Choroid plexus epithelial cell (primary cell): ENCODE results near the gene DECR2.
A peak's percentile ranks its signal among the peaks of the same experiment; 100 is the strongest.

Source experiments
- DNase-seq: peaks from one replicate; pipeline ENCODE4 v3.0.0-alpha.2; 2010; ENCODE audit warnings: low read depth
- H3K4me3 ChIP-seq: 2 replicates; pipeline ENCODE4 v1.5.1; 2011; ENCODE audit warnings: low read depth, mild to moderate bottlenecking, control low read depth, low read length, moderate library complexity
- TF ChIP-seq, protein P1 (sequence below): conservative IDR thresholded peaks from 2 replicates; pipeline ENCODE4 v1.5.1; 2011; ENCODE audit warnings: low read depth, mild to moderate bottlenecking, control low read depth, inconsistent platforms, low read length, moderate library complexity

The DECR2 gene

DNA sequence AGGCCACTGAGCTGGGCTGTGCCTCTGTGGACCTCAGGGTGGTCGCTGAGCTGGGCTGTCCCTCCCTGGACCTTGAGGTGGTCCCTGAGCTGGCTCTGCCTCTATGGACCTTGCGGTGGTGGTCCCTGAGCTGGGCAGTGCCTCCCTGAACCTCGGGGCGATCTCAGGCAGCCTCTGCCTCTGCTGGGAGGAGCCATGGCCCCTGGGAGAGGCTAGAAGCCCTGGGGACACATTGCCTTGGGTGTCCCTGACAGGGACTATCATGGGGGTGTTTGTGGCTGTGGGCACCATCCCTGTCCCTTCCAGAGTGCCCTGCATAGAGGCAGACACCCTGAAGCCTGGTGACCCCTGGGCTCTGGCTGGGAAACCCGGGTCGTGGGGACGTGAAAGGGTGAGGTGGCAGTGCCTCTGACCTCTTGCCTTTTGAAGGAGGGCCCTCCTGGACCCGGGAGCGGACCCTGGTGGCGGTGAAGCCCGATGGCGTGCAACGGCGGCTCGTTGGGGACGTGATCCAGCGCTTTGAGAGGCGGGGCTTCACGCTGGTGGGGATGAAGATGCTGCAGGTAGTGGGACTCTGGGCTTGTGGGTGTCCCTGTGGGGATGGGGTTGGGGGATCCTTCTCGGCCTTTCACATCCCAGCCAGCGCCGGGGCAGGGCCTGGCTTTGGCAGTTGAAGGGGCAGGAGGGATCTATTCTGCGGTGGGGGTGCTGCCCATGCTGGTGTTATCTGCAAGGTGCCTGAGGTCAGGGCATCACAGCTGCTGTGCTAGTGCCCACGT, 2.9 kb upstream of the DECR2 start:
- H3K4me3 ChIP-seq: no peak overlapping the region
- DNase-seq: no peak
- TF ChIP-seq, protein P1, sequence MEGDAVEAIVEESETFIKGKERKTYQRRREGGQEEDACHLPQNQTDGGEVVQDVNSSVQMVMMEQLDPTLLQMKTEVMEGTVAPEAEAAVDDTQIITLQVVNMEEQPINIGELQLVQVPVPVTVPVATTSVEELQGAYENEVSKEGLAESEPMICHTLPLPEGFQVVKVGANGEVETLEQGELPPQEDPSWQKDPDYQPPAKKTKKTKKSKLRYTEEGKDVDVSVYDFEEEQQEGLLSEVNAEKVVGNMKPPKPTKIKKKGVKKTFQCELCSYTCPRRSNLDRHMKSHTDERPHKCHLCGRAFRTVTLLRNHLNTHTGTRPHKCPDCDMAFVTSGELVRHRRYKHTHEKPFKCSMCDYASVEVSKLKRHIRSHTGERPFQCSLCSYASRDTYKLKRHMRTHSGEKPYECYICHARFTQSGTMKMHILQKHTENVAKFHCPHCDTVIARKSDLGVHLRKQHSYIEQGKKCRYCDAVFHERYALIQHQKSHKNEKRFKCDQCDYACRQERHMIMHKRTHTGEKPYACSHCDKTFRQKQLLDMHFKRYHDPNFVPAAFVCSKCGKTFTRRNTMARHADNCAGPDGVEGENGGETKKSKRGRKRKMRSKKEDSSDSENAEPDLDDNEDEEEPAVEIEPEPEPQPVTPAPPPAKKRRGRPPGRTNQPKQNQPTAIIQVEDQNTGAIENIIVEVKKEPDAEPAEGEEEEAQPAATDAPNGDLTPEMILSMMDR: no peak

DNA sequence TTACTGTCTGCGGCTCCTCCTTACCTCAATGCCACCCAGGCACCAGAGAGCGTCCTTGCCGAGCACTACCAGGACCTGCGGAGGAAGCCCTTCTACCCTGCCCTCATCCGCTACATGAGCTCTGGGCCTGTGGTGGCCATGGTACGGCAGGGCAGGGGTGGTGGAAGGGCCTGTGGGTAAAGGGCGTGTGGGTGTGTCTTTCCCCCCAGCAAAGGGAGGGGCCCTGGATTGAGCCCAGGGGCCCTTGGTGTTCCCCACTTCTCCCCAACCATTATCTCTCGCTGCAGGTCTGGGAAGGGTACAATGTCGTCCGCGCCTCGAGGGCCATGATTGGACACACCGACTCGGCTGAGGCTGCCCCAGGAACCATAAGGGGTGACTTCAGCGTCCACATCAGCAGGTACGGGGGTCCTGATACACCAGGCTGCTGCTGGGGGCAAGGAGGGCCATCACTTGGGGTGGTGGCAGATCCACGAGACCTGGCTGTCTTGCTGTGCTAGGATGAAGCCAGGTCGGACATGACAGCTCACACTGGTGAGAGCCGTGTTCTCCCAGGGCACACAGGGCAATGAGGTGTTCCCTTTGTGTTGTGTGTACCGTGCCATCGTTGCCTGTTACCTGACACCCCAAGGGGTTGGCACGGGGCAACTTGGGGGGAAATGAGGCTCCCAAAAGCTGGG, 2.2 kb upstream of the DECR2 start:
- no peak overlapping the region for H3K4me3 ChIP-seq
- TF ChIP-seq, protein P1: no peak
- DNase-seq: no peak

DNA sequence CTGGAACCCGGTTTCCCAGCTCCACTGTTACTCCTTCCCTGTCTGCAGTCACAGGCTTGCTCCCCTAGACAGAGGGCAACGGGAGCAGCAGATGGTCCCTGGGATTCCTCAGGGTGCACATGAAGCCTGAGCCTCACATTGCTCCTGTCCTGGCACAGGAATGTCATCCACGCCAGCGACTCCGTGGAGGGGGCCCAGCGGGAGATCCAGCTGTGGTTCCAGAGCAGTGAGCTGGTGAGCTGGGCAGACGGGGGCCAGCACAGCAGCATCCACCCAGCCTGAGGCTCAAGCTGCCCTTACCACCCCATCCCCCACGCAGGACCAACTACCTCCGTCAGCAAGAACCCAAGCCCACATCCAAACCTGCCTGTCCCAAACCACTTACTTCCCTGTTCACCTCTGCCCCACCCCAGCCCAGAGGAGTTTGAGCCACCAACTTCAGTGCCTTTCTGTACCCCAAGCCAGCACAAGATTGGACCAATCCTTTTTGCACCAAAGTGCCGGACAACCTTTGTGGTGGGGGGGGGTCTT, 1.6 kb upstream of the DECR2 start:
- DNase-seq: no peak
- peak overlapping the region; percentile 88 for H3K4me3 ChIP-seq
- TF ChIP-seq, protein P1: no peak

DNA sequence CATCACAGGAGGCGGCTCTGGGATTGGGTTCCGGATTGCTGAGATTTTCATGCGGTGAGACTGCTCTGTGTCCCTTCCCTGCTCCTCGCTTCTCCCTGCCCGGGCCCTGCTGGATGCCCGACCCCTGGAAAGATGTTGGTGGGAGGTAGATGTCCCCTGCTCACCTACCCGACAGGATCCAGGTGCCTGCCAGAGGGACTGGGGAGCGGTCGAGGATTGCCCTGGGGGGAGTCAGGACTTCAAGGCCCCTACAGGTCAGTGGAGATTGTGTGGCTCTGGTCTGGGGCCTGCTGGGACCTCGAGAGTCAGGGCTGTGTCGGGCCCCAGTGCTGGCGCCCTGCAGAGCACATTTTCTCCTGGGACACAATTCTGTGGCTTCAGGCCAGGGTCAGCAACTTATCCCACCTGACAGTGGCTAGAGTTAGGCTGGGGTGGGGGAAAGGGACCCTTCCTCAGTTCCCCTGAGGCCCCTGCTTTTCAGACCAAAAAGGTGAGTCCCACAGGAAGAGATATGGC, 3.3 kb downstream of the DECR2 start:
- no peak for DNase-seq
- TF ChIP-seq, protein P1: no peak
- no peak overlapping the region for H3K4me3 ChIP-seq

DNA sequence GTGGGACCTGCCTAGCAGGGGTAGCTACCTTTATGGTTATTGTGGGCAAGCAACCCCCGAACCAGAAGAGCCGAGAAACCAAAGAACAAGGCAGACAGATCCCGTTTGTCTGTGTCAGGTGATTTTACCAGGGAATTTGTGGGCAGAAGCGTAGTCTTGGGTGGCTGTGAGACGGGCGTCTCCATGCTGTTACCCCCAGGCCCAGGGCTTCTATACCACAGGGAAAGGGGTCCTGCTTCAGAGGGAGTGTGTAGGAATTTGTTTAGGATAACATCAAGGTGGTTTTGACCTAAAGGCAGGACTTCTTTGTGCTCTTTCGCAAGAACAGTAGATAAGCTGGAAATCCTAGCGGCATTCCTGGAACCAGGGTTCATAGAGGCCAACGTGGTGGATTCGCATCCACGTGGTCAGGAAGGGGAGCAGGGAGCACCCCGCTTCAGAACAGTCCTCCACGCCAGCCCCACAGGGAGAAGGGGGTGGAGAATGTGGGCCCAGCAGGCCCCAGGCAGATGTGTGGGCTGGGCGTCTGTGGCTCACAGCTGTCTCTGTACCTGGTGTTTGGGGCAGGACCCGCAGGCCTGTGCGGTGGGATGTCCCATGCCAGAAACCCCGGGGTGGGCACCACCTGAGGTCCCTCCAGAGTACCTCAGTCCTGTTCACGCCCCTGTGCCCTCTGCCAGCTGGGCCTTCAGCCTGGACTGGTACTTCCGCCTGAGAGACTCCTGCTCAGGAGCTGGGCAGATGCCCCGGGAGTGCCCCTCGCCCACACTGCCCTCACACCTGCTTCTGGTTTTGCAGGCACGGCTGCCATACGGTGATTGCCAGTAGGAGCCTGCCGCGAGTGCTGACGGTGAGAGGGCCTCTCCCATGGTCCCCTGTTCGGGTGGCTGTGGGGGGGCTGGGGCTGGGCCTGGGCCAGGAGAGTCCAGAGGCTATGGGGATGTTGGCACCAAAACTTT, 4.1 kb downstream of the DECR2 start:
- TF ChIP-seq, protein P1: no peak
- no peak overlapping the region for H3K4me3 ChIP-seq
- no peak for DNase-seq

DNA sequence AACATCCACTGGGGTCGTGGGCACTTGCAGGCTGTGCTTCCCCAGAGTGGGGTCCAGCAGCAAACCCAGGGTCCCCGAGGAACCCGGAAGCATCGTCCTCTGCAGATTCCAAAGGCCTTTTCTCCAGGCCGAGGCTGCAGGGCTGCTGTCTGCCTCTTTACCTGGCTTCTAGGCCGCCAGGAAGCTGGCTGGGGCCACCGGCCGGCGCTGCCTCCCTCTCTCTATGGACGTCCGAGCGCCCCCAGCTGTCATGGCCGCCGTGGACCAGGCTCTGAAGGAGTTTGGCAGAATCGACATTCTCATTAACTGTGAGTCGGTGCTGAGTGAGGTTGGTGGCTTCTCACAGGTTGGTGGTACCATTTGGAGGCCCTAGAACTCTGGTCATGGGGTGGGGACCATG, 5.6 kb downstream of the DECR2 start:
- no peak overlapping the region for H3K4me3 ChIP-seq
- TF ChIP-seq, protein P1: no peak
- DNase-seq: no peak
